OCI-LY3 (cell line): ENCODE measurements around the gene ACOT2.
"Not testable (repeated sequence)": the region's sequence is repeated elsewhere in the genome, so short reads cannot be mapped to it uniquely, and the experiment has no call there.

Experiments
- CTCF ChIP-seq: fragments of 200-600, 300-600 bp; sonication (generic); IDR thresholded peaks from 2 replicates; pipeline ENCODE4 v1.5.1; 2014; ENCODE audit warnings: antibody characterized with exemption, low read length, low read depth
- EZH2phosphoT487 ChIP-seq: fragments of 200-600 bp; shearing (Covaris generic); IDR thresholded peaks from 2 replicates; pipeline ENCODE4 v1.6.1; 2018; ENCODE audit warnings: antibody characterized with exemption, mixed run types, low read depth

DNA sequence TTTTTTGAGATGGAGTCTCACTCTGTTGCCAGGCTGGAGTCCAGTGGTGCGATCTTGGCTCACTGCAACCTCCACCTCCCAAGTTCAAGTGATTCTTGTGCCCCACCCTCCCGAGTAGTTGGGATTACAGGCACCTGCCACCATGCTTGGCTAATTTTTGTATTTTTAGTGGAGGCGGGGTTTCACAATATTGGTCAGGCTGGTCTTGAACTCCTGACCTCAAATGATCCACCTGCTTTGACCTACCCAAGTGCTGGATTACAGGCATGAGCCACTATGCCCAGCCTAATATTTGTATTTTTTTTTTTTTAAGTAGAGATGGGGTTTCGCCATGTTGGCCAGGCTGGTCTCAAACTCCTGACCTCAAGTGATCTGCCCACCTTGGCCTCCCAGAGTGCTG is 4.7 kb downstream of the ACOT2 start:
- not testable (repeated sequence) for TF ChIP-seq CTCF, EZH2phosphoT487
